ENCODE data around the gene RPP40. TPM values are rescaled to one million over a fixed set of nuclear protein-coding genes. Genes with fewer than 3 reads are reported as not detected.

RPP40 gene
- polyA plus RNA-seq, 1 donor (not counting 4 experiments of a cell fraction or from before 2014, with no cell fraction given) = 12.4 TPM

- H3K4me1 ChIP-seq (ENCODE audit: control insufficient read depth, extremely low read depth, insufficient read depth, low read length) = no peaks in the 10 kb centered on the region
- peaks cover 4 to 6% of the 10 kb centered on the region in 2 experiments for H3K36me3 ChIP-seq (ENCODE audit: control insufficient read depth in 2 of 2, extremely low read depth in 1 of 2, insufficient read depth in 2 of 2, low read length in 2 of 2)
- TF ChIP-seq CTCF (optimal IDR thresholded peaks at IDR 0.05 in 1 of 3, IDR thresholded peaks at IDR 0.05 in 1 of 3, conservative IDR thresholded peaks at IDR 0.05 in 1 of 3; ENCODE audit: extremely low read depth in 1 of 3, insufficient read depth in 2 of 3, low read length in 3 of 3) = no peak
- no peak for TF ChIP-seq EZH2 (IDR thresholded peaks at IDR 0.05; ENCODE audit: low read length)
- no peaks in the 10 kb centered on the region for H3K79me2 ChIP-seq (ENCODE audit: control insufficient read depth, insufficient read depth, low read length)
- H3K27ac ChIP-seq (ENCODE audit: control insufficient read depth, insufficient read depth, low read length) = no peak overlapping the region
- no peaks in the 10 kb centered on the region for H3K27me3 ChIP-seq (ENCODE audit: control insufficient read depth, extremely low read depth, insufficient read depth, low read length)
- H3K9me3 ChIP-seq (ENCODE audit: control insufficient read depth, low read depth, low read length) = no peaks in the 10 kb centered on the region
- H3K9me1 ChIP-seq (ENCODE audit: control insufficient read depth, extremely low read depth, insufficient read depth, low read length) = no peaks in the 10 kb centered on the region
- no peak for FAIRE-seq
- H3K9ac ChIP-seq (ENCODE audit: control insufficient read depth, extremely low read depth, insufficient read depth, low read length) = no peak overlapping the region
- dilution Hi-C loops (cut with MboI; ENCODE audit: extremely low pct_ligation_motif_present, low sequenced_read_pairs) = no loop called here
- H3K4me3 ChIP-seq (ENCODE audit: control insufficient read depth in 2 of 3, extremely low read depth in 1 of 3, insufficient read depth in 2 of 3, low read depth in 1 of 3, low read length in 3 of 3) = no peak overlapping the region
- H3K4me2 ChIP-seq (ENCODE audit: control insufficient read depth, extremely low read depth, insufficient read depth, low read depth, low read length) = no peak overlapping the region
- H4K20me1 ChIP-seq (ENCODE audit: control insufficient read depth, extremely low read depth, insufficient read depth, low read length) = no peaks in the 10 kb centered on the region
- no peak for DNase-seq (ENCODE audit: low read depth, low spot score)
- H2AFZ ChIP-seq (ENCODE audit: control insufficient read depth, low read length) = no peak overlapping the region
Observed at GRCh38 chr6:4994741-4995140, 9.1 kb downstream of the RPP40 start.

- Histone ChIP-seq H4K20me1 (ENCODE audit: control insufficient read depth, extremely low read depth, insufficient read depth, low read length) (no peaks in the 10 kb centered on the region), H3K9ac (ENCODE audit: control insufficient read depth, extremely low read depth, insufficient read depth, low read length) (no peak overlapping the region), H3K36me3 (ENCODE audit: control insufficient read depth in 2 of 2, extremely low read depth in 1 of 2, insufficient read depth in 2 of 2, low read length in 2 of 2) (no peaks in the 10 kb centered on the region), H3K4me1 (ENCODE audit: control insufficient read depth, extremely low read depth, insufficient read depth, low read length) (no peaks in the 10 kb centered on the region), H3K27ac (ENCODE audit: control insufficient read depth, insufficient read depth, low read length) (no peak overlapping the region), H3K9me3 (ENCODE audit: control insufficient read depth, low read depth, low read length) (no peaks in the 10 kb centered on the region), H3K79me2 (ENCODE audit: control insufficient read depth, insufficient read depth, low read length) (no peaks in the 10 kb centered on the region), H3K27me3 (ENCODE audit: control insufficient read depth, extremely low read depth, insufficient read depth, low read length) (no peaks in the 10 kb centered on the region), H3K9me1 (ENCODE audit: control insufficient read depth, extremely low read depth, insufficient read depth, low read length) (no peaks in the 10 kb centered on the region), H2AFZ (ENCODE audit: control insufficient read depth, low read length) (no peak overlapping the region), H3K4me3 (ENCODE audit: control insufficient read depth in 2 of 3, extremely low read depth in 1 of 3, insufficient read depth in 2 of 3, low read depth in 1 of 3, low read length in 3 of 3) (no peak overlapping the region), H3K4me2 (ENCODE audit: control insufficient read depth, extremely low read depth, insufficient read depth, low read depth, low read length) (no peak overlapping the region)
- FAIRE-seq (no peak), DNase-seq (ENCODE audit: low read depth, low spot score) (no peak)
- dilution Hi-C loops (cut with MboI; ENCODE audit: extremely low pct_ligation_motif_present, low sequenced_read_pairs) = no loop called here
- TF ChIP-seq CTCF (optimal IDR thresholded peaks at IDR 0.05 in 1 of 3, IDR thresholded peaks at IDR 0.05 in 1 of 3, conservative IDR thresholded peaks at IDR 0.05 in 1 of 3; ENCODE audit: extremely low read depth in 1 of 3, insufficient read depth in 2 of 3, low read length in 3 of 3) = no peak
- TF ChIP-seq EZH2 (IDR thresholded peaks at IDR 0.05; ENCODE audit: low read length) = no peak
Observed at GRCh38 chr6:4987432-4987831, 16.4 kb downstream of the RPP40 start.
